Measurements from ENCODE around the gene TCF7L2.

GRCh38 chr10:113113241-113113640, 163.2 kb downstream of the TCF7L2 start:
- TF ChIP-seq, protein P1, sequence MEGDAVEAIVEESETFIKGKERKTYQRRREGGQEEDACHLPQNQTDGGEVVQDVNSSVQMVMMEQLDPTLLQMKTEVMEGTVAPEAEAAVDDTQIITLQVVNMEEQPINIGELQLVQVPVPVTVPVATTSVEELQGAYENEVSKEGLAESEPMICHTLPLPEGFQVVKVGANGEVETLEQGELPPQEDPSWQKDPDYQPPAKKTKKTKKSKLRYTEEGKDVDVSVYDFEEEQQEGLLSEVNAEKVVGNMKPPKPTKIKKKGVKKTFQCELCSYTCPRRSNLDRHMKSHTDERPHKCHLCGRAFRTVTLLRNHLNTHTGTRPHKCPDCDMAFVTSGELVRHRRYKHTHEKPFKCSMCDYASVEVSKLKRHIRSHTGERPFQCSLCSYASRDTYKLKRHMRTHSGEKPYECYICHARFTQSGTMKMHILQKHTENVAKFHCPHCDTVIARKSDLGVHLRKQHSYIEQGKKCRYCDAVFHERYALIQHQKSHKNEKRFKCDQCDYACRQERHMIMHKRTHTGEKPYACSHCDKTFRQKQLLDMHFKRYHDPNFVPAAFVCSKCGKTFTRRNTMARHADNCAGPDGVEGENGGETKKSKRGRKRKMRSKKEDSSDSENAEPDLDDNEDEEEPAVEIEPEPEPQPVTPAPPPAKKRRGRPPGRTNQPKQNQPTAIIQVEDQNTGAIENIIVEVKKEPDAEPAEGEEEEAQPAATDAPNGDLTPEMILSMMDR (IDR thresholded peaks at IDR 0.05; ENCODE audit: low read depth, low read length, poor library complexity, severe bottlenecking): no peak
- no peak for TF ChIP-seq EZH2phosphoT487 (IDR thresholded peaks at IDR 0.05; ENCODE audit: borderline replicate concordance, low read length)

Data from DOHH2 (cell line).